ENCODE measurements around the gene CEBPB.

Gene CEBPB

GRCh38 chr20:50237349-50237748 lies 46.7 kb downstream of the CEBPB start:
- Mint-ChIP-seq H3K4me3 (no peak overlapping the region), H3K36me3 (ENCODE audit: low read depth) (no peaks in the 10 kb centered on the region), H3K4me1 (no peaks in the 10 kb centered on the region)

GRCh38 chr20:50238081-50238800 lies 47.6 kb downstream of the CEBPB start:
- Mint-ChIP-seq H3K36me3 (ENCODE audit: low read depth) (no peaks in the 10 kb centered on the region), H3K4me3 (no peak overlapping the region), H3K4me1 (no peaks in the 10 kb centered on the region), H3K27ac (peak overlapping the region in 1 of 3 experiments; percentile 15), H3K27me3 (ENCODE audit: low read depth) (peaks cover 20% of the 10 kb centered on the region), H3K9me3 (no peaks in the 10 kb centered on the region)
- no peak for TF ChIP-seq CTCF (IDR thresholded peaks at IDR 0.05; ENCODE audit: unreplicated experiment in 3 of 3)

More at GRCh38 chr20:50237349-50237748, 46.7 kb downstream of the CEBPB start:
- TF ChIP-seq CTCF (IDR thresholded peaks at IDR 0.05; ENCODE audit: unreplicated experiment in 3 of 3) = no peak
- no peak overlapping the region for H3K27ac Mint-ChIP-seq
- H3K27me3 Mint-ChIP-seq (ENCODE audit: low read depth) = peaks cover 20% of the 10 kb centered on the region
- H3K9me3 Mint-ChIP-seq = no peaks in the 10 kb centered on the region

- H3K4me1 Mint-ChIP-seq = peaks cover 6% of the 10 kb centered on the region
- no peak overlapping the region for H3K4me3 Mint-ChIP-seq
- no peak for TF ChIP-seq CTCF (IDR thresholded peaks at IDR 0.05; ENCODE audit: unreplicated experiment in 3 of 3)
- peaks cover 20% of the 10 kb centered on the region for H3K27me3 Mint-ChIP-seq (ENCODE audit: low read depth)
- H3K9me3 Mint-ChIP-seq = no peaks in the 10 kb centered on the region
- H3K27ac Mint-ChIP-seq = no peak overlapping the region
- H3K36me3 Mint-ChIP-seq (ENCODE audit: low read depth) = no peaks in the 10 kb centered on the region
These were observed 49.5 kb downstream of the CEBPB start for GRCh38 chr20:50240092-50240491.

- Mint-ChIP-seq H3K4me1 (peaks cover 12% of the 10 kb centered on the region), H3K36me3 (ENCODE audit: low read depth) (no peaks in the 10 kb centered on the region), H3K4me3 (no peak overlapping the region), H3K9me3 (no peaks in the 10 kb centered on the region), H3K27ac (no peak overlapping the region), H3K27me3 (ENCODE audit: low read depth) (peaks cover 20% of the 10 kb centered on the region)
- TF ChIP-seq CTCF (IDR thresholded peaks at IDR 0.05; ENCODE audit: unreplicated experiment in 3 of 3) = no peak
These were observed 51.5 kb downstream of the CEBPB start for GRCh38 chr20:50242178-50242514.

Measured in nephron (organoid).